ENCODE measurements around the gene MAP2K3. TPM values are rescaled to one million over a fixed set of nuclear protein-coding genes. Genes with fewer than 3 reads are reported as not detected.

MAP2K3 gene
- total RNA-seq, 2 donors from 2014 or later, result 74.2 to 75.8 TPM

- DNase-seq, result peak; percentile 71 to 88
- ATAC-seq, result peak; percentile 72
- intact Hi-C loops (cut with DNase I, micrococcal nuclease), result no loop called here
Measured at GRCh38 chr17:21278450-21279197, 5.9 kb upstream of the MAP2K3 start.

- DNase-seq, result no peak
- intact Hi-C loops (cut with DNase I, micrococcal nuclease), result no loop called here
- no peak for ATAC-seq
Measured at GRCh38 chr17:21279198-21279535, 5.3 kb upstream of the MAP2K3 start.

- DNase-seq (no peak), ATAC-seq (no peak)
- intact Hi-C loops (cut with DNase I, micrococcal nuclease), result no loop called here
Measured at GRCh38 chr17:21279582-21279981, 4.9 kb upstream of the MAP2K3 start.

GRCh38 chr17:21280081-21280518, 4.4 kb upstream of the MAP2K3 start:
- peak; percentile 40 for ATAC-seq
- intact Hi-C loops (cut with DNase I, micrococcal nuclease), result no loop called here
- DNase-seq, result peak; percentile 81 to 89

GRCh38 chr17:21282231-21282630, 2.3 kb upstream of the MAP2K3 start:
- ATAC-seq, result no peak
- DNase-seq, result no peak
- intact Hi-C loops (cut with DNase I, micrococcal nuclease), result no loop called here

- DNase-seq (no peak), ATAC-seq (no peak)
- intact Hi-C loops (cut with DNase I, micrococcal nuclease), result no loop called here
Measured at GRCh38 chr17:21282850-21283249, 1.7 kb upstream of the MAP2K3 start.

GRCh38 chr17:21283482-21284318, 811 bp upstream of the MAP2K3 start:
- DNase-seq (peak; percentile 56 to 70), ATAC-seq (peak; percentile 1)
- intact Hi-C loops (cut with DNase I, micrococcal nuclease), result no loop called here

GRCh38 chr17:21285164-21286065, 904 bp downstream of the MAP2K3 start:
- peak in 1 of 2 donors; percentile 49 for DNase-seq
- no peak for ATAC-seq
- intact Hi-C loops (cut with DNase I, micrococcal nuclease), result no loop called here

- intact Hi-C loops (cut with DNase I, micrococcal nuclease), result no loop called here
- ATAC-seq (peak; percentile 57), DNase-seq (peak; percentile 83 to 96)
Measured at GRCh38 chr17:21286066-21286770, 1.7 kb downstream of the MAP2K3 start.

- DNase-seq (peak; percentile 69 to 84), ATAC-seq (peak; percentile 49)
- intact Hi-C loops (cut with DNase I, micrococcal nuclease), result no loop called here
Measured at GRCh38 chr17:21286909-21287702, 2.6 kb downstream of the MAP2K3 start.

GRCh38 chr17:21287703-21288449, 3.4 kb downstream of the MAP2K3 start:
- intact Hi-C loops (cut with DNase I, micrococcal nuclease), result no loop called here
- peak; percentile 67 for ATAC-seq
- DNase-seq, result peak; percentile 97 to 98

GRCh38 chr17:21288571-21289017, 4.1 kb downstream of the MAP2K3 start:
- intact Hi-C loops (cut with DNase I, micrococcal nuclease), result no loop called here
- ATAC-seq, result no peak
- peak in 1 of 2 donors; percentile 39 for DNase-seq

- ATAC-seq (no peak), DNase-seq (no peak)
- intact Hi-C loops (cut with DNase I, micrococcal nuclease), result no loop called here
Measured at GRCh38 chr17:21289175-21289901, 4.8 kb downstream of the MAP2K3 start.

- no peak for ATAC-seq
- intact Hi-C loops (cut with DNase I, micrococcal nuclease), result no loop called here
- DNase-seq, result no peak
Measured at GRCh38 chr17:21289902-21290571, 5.5 kb downstream of the MAP2K3 start.

- no peak for DNase-seq
- ATAC-seq, result no peak
- intact Hi-C loops (cut with DNase I, micrococcal nuclease), result no loop called here
Measured at GRCh38 chr17:21291357-21291756, 6.8 kb downstream of the MAP2K3 start.

- intact Hi-C loops (cut with DNase I, micrococcal nuclease), result no loop called here
- no peak for ATAC-seq
- DNase-seq, result no peak
Measured at GRCh38 chr17:21291862-21292261, 7.4 kb downstream of the MAP2K3 start.

Data from left colon (tissue), 2 donors.